Naive thymus-derived CD4-positive, alpha-beta T cell (primary cell): ENCODE data around the gene HSD17B14. TPM values are rescaled to one million over a fixed set of nuclear protein-coding genes. Genes with fewer than 3 reads are reported as not detected.
"Not testable (repeated sequence)": the region's sequence is repeated elsewhere in the genome, so short reads cannot be mapped to it uniquely, and the experiment has no call there.

ENCODE experiments used
- ATAC-seq: fragments of 150-1000 bp; cut with Tn5 transposase; 2 replicates; pipeline ENCODE4 v1.10.0; 2021; ENCODE audit warnings: mild to moderate bottlenecking, moderate library complexity
- CTCF ChIA-PET: fragments of 350-600 bp; sonication (Branson Sonifier 250); formaldehyde crosslinking; loops from one replicate; lab custom pipeline; 2021; ENCODE audit warnings: antibody characterized with exemption; lab: Charles Lee
- POLR2A ChIA-PET: fragments of 350-600 bp; sonication (Branson Sonifier 250); formaldehyde crosslinking; loops from one replicate; lab custom pipeline; 2021; ENCODE audit warnings: antibody characterized with exemption, inconsistent platforms; lab: Charles Lee
- DNase-seq, 9 donors: peaks; one replicate each; pipeline versions ENCODE4 v3.0.0 to v3.0.0-alpha.2; 2020 to 2022; ENCODE audit warnings: mixed read lengths in 1 of 9
- H3K27ac ChIP-seq: one replicate; pipeline ENCODE4 v1.7.0; 2013; ENCODE audit warnings: mild to moderate bottlenecking, low read depth, low read length, moderate library complexity
- H3K27me3 ChIP-seq, 2 donors: one replicate each; pipeline ENCODE4 v1.7.0; 2013; ENCODE audit warnings: low read length in 2 of 2, mild to moderate bottlenecking in 2 of 2, moderate library complexity in 2 of 2; ENCODE audit not compliant: control insufficient read depth in 2 of 2, insufficient read depth in 2 of 2
- H3K36me3 ChIP-seq, 3 experiments: 1 replicate in 2 of 3; 2 replicates in 1 of 3; pipeline ENCODE4 v1.7.0; 2013; ENCODE audit warnings: low read length in 3 of 3, mild to moderate bottlenecking in 3 of 3, moderate library complexity in 1 of 3; ENCODE audit not compliant: insufficient read depth in 3 of 3, control insufficient read depth in 2 of 3
- H3K4me1 ChIP-seq, 2 donors: one replicate each; pipeline ENCODE4 v1.7.0; 2013; ENCODE audit warnings: low read length in 2 of 2, mild to moderate bottlenecking in 2 of 2, moderate library complexity in 1 of 2; ENCODE audit not compliant: control insufficient read depth in 2 of 2, insufficient read depth in 2 of 2
- H3K4me3 ChIP-seq: 2 replicates; pipeline ENCODE4 v1.7.0; 2013; ENCODE audit warnings: mild to moderate bottlenecking, low read length
- H3K9me3 ChIP-seq, 3 experiments: 1 replicate in 2 of 3; 2 replicates in 1 of 3; pipeline ENCODE4 v1.7.0; 2013; ENCODE audit warnings: low read length in 3 of 3; ENCODE audit not compliant: control insufficient read depth in 2 of 3
- H3K27ac Mint-ChIP-seq, 9 donors: one replicate each; pipeline ENCODE4 v1.8.0; 2020 to 2022; ENCODE audit warnings: mixed read lengths in 9 of 9, mild to moderate bottlenecking in 8 of 9, moderate library complexity in 5 of 9, inconsistent platforms in 2 of 9
- H3K27me3 Mint-ChIP-seq, 5 donors: one replicate each; pipeline ENCODE4 v1.8.0; 2021 to 2022; ENCODE audit warnings: mixed read lengths in 5 of 5, mild to moderate bottlenecking in 1 of 5
- H3K36me3 Mint-ChIP-seq, 5 donors: one replicate each; pipeline ENCODE4 v1.8.0; 2020 to 2022; ENCODE audit warnings: mixed read lengths in 5 of 5, mild to moderate bottlenecking in 3 of 5, inconsistent platforms in 1 of 5
- H3K4me1 Mint-ChIP-seq, 7 donors: one replicate each; pipeline ENCODE4 v1.8.0; 2020 to 2022; ENCODE audit warnings: mixed read lengths in 7 of 7, mild to moderate bottlenecking in 3 of 7, inconsistent platforms in 1 of 7
- H3K4me3 Mint-ChIP-seq, 10 donors: one replicate each; pipeline ENCODE4 v1.8.0; 2020 to 2022; ENCODE audit warnings: mild to moderate bottlenecking in 10 of 10, mixed read lengths in 10 of 10, moderate library complexity in 6 of 10, inconsistent platforms in 2 of 10
- H3K9me3 Mint-ChIP-seq, 11 donors: one replicate each; pipeline ENCODE4 v1.8.0; 2020 to 2022; ENCODE audit warnings: mixed read lengths in 11 of 11, mild to moderate bottlenecking in 4 of 11, inconsistent platforms in 1 of 11, moderate library complexity in 1 of 11
- intact Hi-C, 2 donors: fragments of 100-400 bp; cut with micrococcal nuclease; formaldehyde crosslinking; loops; one replicate each; pipeline ENCODE4 v1.15.1; 2023
- polyA plus RNA-seq, 2 donors: library from polyadenylated mRNA; unstranded; fragments of 300-500 nt; fragmentation: Illumina TruSeq; gene quantifications; one replicate each; pipeline ENCODE4 v1.2.3, GENCODE V29; 2021
- total RNA-seq, 6 experiments: library from RNA in 5 of 6; stranded (reverse) in 5 of 6; gene quantifications; 1 replicate in 5 of 6; 2 replicates in 1 of 6; pipeline ENCODE4 v1.2.3 and lab custom pipeline; 2021 to 2026

The HSD17B14 gene
- total and polyA plus RNA-seq, 7 experiments from 2014 or later: 0.38 to 2.9 (median 1.2) TPM; not detected in 1

DNA sequence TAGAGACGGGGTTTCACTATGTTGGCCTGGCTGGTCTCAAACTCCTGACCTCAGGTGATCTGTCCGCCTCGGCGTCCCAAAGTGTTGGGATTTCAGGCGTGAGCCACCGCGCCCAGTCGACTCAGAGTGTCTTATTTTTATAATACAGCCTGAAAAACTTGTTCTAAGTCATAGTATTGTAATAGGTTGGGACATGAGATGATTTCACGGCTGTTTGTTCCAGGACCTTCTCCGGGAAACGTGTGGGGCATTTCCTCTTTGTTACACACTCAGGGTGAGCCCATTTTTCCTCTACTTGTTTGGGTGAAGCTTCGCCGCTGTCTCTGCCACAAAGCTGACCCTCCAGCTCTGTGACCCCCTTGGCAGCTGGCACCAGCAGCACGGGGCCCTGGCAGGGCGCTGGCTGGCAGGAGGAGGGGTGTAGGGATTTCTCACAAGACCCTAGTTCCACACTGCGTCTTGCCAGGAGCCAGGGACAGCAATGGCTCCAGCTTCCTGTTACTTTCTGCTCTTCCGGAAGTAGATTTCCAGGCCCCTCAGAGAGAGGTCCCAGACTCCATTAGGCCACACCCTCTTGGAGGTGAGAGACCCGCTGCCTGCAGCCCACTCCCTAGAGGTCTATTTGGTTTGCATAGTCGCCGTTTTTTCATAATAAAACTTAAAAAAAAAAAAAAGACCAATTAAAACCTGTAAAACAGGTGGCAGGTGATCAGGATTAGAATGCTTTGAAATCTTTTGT, 65.4 kb downstream of the HSD17B14 start:
- Histone ChIP-seq H3K9me3 (no peaks in the 10 kb centered on the region), H3K4me3 (no peak overlapping the region), H3K27ac (no peak overlapping the region), H3K4me1 (no peaks in the 10 kb centered on the region), H3K36me3 (no peaks in the 10 kb centered on the region), H3K27me3 (peaks cover 0 to 4% of the 10 kb centered on the region in 2 donors)
- Mint-ChIP-seq H3K27ac (no peak overlapping the region), H3K27me3 (peaks cover 0 to 17% (median 13%) of the 10 kb centered on the region in 5 donors), H3K36me3 (no peaks in the 10 kb centered on the region), H3K4me3 (no peak overlapping the region), H3K4me1 (peaks cover 0 to 5% (median 0%) of the 10 kb centered on the region in 7 donors), H3K9me3 (no peaks in the 10 kb centered on the region)
- CTCF ChIA-PET: no interaction called here
- DNase-seq: no peak
- POLR2A ChIA-PET: no interaction called here
- intact Hi-C loops: no loop called here
- no peak for ATAC-seq

DNA sequence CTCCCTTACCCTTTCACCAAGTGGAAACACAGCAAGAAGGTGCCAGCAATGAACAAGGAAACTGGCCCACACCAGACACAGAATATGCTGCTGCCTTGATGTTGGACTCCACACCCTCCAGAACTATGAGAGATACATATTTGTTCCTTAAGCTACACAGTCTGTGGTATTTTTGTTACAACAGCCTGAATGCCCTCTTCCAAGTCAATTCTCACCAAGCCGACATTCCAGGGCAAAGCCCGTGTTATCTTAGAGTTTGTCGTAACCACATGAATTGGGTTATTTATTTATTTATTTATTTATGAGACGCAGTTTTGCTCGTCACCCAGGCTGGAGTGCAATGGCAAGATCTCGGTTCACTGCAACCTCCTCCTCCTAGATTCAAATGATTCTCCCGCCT, 66.0 kb downstream of the HSD17B14 start:
- DNase-seq (no peak), ATAC-seq (no peak)
- H3K27ac ChIP-seq: no peak overlapping the region
- no peaks in the 10 kb centered on the region for H3K9me3 ChIP-seq
- peaks cover 0 to 4% of the 10 kb centered on the region in 2 donors for H3K27me3 ChIP-seq
- ChIA-PET CTCF (interaction anchor here (0.7 kb wide), 1 partner anchor 124 kb away, joined by 4 read pairs; no protein-coding TSS in a partner anchor), POLR2A (interaction anchor here (0.6 kb wide), 2 partner anchors 183 to 523 kb away, joined by 3 to 4 read pairs; no protein-coding TSS in a partner anchor)
- no peak overlapping the region for H3K4me3 ChIP-seq
- Mint-ChIP-seq H3K9me3 (no peaks in the 10 kb centered on the region), H3K4me1 (peaks cover 0 to 5% (median 0%) of the 10 kb centered on the region in 7 donors), H3K27ac (no peak overlapping the region), H3K27me3 (peaks cover 0 to 19% (median 13%) of the 10 kb centered on the region in 5 donors), H3K4me3 (no peak overlapping the region), H3K36me3 (no peaks in the 10 kb centered on the region)
- intact Hi-C loops: no loop called here
- H3K4me1 ChIP-seq: no peaks in the 10 kb centered on the region
- H3K36me3 ChIP-seq: no peaks in the 10 kb centered on the region

DNA sequence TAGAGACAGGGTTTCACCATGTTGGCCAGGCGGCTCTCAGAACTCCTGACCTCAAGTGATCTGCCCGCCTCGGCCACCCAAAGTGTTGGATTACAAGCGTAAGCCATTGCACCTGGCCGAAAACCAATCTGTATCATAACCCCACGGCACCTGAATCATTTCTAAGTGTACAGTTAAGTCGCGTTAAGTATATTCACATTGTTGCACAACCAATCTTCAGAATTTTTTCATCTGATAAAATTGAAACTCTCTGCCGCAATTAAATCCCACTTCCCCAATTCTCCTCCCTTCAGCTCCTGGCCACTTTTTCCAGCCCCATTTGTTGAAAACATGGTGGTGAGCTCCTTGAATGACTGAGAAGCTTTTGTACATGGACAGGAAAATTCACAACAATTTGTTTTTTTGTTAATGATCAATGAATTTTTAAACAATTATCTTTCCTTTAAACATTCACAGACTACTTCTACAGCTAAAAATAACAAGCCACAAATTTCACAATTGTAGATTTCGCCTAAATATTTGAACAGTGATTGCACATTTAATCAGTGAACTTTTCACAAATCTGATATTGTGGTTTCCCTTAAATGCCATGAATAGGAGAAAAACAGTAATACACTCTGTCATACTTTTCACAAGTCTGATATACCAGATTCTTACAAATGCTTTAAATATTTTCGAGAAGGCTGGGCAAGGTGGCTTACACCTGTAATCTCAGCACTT, 67.1 kb downstream of the HSD17B14 start:
- no peaks in the 10 kb centered on the region for H3K4me1 ChIP-seq
- no peaks in the 10 kb centered on the region for H3K9me3 ChIP-seq
- Mint-ChIP-seq H3K9me3 (no peaks in the 10 kb centered on the region), H3K27ac (no peak overlapping the region), H3K27me3 (peaks cover 0 to 23% (median 13%) of the 10 kb centered on the region in 5 donors), H3K36me3 (no peaks in the 10 kb centered on the region), H3K4me3 (no peak overlapping the region), H3K4me1 (peaks cover 0 to 5% (median 0%) of the 10 kb centered on the region in 7 donors)
- H3K36me3 ChIP-seq: no peaks in the 10 kb centered on the region
- POLR2A ChIA-PET: interaction anchor here (1.0 kb wide), 1 partner anchor 13 kb away, joined by 4 read pairs; the partner anchor contains the start of gene FGF21
- DNase-seq: no peak
- peaks cover 0 to 4% of the 10 kb centered on the region in 2 donors for H3K27me3 ChIP-seq
- no peak overlapping the region for H3K4me3 ChIP-seq
- H3K27ac ChIP-seq: no peak overlapping the region
- ATAC-seq: no peak
- CTCF ChIA-PET: no interaction called here
- intact Hi-C loops: no loop called here

DNA sequence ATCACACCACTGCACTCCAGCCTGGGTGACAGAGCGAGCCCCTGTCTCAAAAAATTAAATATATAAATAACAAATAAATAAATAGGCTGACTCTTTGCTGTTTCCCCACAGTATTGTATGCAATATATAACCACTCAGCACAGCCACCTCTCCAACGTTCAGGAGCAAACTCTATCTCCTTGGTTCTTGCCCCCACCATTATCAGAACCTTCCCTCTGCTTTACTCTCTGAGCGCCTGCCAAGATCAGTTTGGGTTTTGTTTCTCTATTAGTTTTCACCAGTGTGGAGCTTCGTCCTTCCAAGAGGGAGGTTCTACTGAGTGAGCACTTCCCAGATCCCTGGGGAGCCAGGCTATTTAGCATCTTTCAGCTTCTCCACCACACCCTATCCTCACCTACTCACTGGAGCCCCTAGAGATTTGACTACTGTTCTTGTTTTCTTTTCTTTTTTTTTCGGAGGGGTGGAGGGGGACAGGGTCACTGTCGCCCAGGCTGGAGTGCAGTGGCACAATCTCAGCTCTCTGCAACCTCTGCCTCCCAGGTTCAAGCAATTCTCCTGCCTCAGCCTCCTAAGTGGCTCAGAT, 68.0 kb downstream of the HSD17B14 start:
- H3K36me3 Mint-ChIP-seq, H3K9me3 ChIP-seq, H3K36me3 ChIP-seq, intact Hi-C loops, H3K9me3 Mint-ChIP-seq, H3K4me3 ChIP-seq, ATAC-seq, H3K27ac ChIP-seq, DNase-seq, H3K4me3 Mint-ChIP-seq, H3K4me1 Mint-ChIP-seq, H3K4me1 ChIP-seq, POLR2A ChIA-PET, H3K27me3 ChIP-seq: not testable (repeated sequence)
- CTCF ChIA-PET: interaction anchor here (0.7 kb wide), 1 partner anchor 69 kb away, joined by 3 read pairs; no protein-coding TSS in a partner anchor
- Mint-ChIP-seq H3K27ac (peak overlapping the region in 1 of 9 donors; percentile 38), H3K27me3 (peaks cover 0 to 23% (median 13%) of the 10 kb centered on the region in 5 donors)

DNA sequence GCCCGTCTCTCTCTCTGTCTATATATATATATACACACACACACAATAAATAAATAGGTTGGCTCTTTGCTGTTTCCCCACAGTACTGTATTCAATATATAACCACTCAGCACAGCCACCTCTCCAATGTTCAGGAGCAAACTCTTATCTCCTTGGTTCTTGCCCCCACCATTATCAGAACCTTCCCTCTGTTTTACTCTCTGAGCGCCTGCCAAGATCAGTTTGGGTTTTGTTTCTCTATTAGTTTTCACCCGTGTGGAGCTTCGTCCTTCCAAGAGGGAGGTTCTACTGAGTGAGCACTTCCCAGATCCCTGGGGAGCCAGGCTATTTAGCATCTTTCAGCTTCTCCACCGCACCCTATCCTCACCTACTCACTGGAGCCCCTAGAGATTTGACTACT, 70.5 kb downstream of the HSD17B14 start:
- H3K27ac Mint-ChIP-seq, intact Hi-C loops, H3K4me1 Mint-ChIP-seq, H3K36me3 Mint-ChIP-seq, H3K4me1 ChIP-seq, H3K4me3 ChIP-seq, H3K36me3 ChIP-seq, H3K4me3 Mint-ChIP-seq, ATAC-seq, H3K9me3 Mint-ChIP-seq, DNase-seq, H3K27me3 ChIP-seq, POLR2A ChIA-PET, H3K27ac ChIP-seq, H3K9me3 ChIP-seq, CTCF ChIA-PET: not testable (repeated sequence)
- H3K27me3 Mint-ChIP-seq: peaks cover 1 to 37% (median 13%) of the 10 kb centered on the region in 5 donors
